Fibroblast of skin of right quadriceps (primary cell): ENCODE data around the gene SECTM1.
"Not testable (repeated sequence)": the region's sequence is repeated elsewhere in the genome, so short reads cannot be mapped to it uniquely, and the experiment has no call there.

Experiments used
- DNase-seq: peaks from one replicate; pipeline ENCODE4 v3.0.0-alpha.2; 2013

Gene SECTM1

DNA sequence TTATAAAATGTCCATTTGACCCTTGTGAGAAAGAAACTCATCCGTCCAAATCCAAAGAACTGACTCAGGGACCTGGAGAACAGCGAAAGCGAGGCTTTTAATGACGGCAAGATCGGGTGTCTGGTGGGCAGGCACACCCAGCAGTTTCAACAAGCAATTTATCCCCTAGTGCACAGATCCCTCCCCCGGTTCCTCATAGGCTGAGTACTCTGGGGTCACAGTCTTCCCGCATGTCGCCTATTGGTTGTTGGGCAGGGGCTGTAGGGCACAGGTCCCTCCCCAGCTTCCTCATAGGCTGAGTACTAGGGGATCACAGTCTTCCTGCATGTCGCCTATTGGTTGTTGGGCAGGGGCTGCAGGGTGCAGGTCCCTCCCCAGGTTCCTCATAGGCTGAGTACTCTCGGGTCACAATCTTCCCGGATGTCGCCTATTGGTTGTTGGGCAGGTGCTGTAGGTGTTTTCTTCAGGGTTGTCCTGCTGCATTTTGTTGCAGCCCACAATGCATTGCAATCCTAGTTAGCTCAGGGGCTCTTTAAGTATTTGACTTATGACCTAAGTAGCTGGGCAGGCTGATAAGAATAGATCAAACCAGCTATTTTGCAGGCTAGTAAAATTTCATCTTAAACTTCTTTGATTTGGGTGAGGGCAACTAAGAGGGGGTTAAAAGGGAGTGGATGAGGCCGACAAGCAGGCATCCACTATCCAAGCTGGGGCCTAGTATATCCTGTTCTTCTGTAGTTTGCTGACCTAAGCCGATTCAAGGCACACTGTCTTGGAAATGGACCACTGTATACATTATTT is 34.4 kb upstream of the SECTM1 start:
- no peak for DNase-seq

DNA sequence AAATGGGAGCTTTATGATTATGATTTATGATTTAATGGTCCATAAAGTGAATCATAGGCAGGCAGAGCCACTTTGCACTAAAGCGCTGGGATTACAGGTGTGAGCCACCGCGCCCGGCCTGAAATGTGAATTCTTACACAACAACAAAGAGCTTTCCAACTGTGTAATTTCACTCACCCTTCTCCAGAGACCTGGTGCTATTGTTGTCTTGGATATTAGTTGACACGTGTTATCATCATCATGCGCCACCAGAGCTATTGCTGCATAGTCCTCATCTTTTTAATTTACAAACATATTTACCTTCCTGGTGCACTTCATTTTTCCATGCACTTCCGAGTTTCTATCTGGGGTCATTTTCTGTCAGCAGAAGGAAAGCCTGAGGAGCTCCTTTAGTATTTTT is 33.2 kb upstream of the SECTM1 start:
- no peak for DNase-seq

DNA sequence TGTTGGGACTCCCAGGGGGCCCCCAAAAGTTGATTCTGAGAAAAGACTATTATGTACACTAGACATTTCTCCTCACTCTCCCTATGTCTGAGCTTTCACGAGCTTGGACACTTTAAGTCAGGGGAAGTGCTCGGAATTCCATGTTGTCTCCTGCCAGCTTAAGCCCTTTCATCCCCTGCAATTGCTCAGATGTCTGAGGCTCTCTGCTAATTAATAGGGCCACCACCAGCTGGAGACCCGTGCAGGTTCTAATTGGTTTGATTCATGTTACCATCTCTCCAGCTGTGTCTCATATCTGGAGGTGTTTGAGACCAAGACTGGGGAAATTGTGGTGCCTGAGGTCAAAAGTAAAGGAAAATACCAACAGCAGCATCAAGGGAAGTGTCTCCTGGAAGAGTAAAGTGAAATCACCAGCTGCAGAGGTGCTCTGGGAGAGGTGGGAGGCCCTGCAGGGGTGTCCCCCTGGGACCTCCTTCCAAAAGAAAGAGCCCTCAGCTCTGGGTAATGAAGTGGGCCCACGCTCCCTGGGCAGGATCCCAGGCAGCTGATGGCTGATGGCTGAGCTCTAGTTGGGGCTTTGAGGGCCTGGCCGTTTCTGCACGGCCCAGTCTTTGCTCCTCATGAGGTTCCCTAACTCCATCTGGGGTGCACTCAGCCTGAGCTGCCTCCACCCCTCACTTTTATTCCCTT is 32.2 kb upstream of the SECTM1 start:
- DNase-seq = no peak

GRCh38 chr17:82361885-82362633 is 28.5 kb upstream of the SECTM1 start:
- no peak for DNase-seq

DNA sequence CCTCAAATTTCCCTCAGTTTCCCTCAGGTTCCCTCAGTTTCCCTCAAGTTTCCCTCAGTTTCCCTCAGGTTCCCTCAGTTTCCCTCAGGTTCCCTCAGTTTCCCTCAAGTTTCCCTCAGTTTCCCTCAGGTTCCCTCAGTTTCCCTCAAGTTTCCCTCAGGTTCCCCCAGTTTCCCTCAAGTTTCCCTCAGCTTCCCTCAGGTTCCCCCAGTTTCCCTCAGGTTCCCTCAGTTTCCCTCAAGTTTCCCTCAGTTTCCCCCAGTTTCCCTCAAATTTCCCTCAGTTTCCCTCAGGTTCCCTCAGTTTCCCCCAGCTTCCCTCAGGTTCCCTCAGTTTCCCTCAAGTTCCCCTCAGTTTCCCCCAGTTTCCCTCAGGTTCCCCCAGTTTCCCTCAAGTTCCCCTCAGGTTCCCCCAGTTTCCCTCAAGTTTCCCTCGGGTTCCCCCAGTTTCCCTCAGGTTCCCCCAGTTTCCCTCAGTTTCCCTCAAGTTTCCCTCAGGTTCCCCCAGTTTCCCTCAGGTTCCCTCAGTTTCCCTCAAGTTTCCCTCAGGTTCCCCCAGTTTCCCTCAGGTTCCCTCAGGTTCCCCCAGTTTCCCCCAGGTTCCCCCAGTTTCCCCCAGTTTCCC is 26.0 kb upstream of the SECTM1 start:
- DNase-seq = not testable (repeated sequence)

- DNase-seq = peak; percentile 9
Measured at GRCh38 chr17:82358465-82359350, 25.1 kb upstream of the SECTM1 start, which contains the start of gene TEX19. TSS of gene TEX19 (plus strand) at chr17:82359247. CDS start at chr17:82362151, 2,904 bp downstream.

- DNase-seq = no peak
Measured at GRCh38 chr17:82357394-82357793, 23.8 kb upstream of the SECTM1 start.

- no peak for DNase-seq
Measured at GRCh38 chr17:82356845-82357355, 23.3 kb upstream of the SECTM1 start.

DNA sequence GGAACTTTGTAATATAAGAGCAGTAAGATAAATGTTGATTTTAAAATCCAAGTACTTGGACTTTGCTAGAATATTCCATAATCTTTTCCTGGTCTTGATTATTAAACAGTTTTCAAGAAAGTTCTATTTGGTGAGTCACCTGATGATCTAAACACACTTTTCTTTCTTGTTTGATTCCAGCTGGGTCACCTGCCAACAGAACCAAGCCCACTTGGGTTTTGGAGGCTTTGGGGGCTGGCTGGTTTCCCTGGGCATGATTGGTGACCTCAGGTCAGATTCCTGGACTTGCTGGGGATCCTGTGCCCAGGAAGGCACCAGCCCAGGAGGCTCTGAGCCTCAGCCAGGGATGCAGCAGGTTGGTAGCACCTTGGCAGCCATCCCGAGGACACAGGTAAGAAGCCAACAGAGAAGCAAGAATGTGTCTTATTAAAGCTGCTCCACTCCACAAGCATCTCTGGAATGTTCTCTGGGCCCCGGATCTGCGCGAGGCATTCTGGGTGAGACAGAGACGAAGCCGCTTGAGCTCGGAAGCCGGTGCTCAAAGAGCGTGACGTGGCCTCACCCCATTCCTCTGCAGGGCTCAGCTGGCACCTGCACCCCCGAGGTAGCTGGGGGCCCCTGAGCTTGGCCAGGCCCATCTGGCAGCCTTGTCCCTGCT is 22.3 kb upstream of the SECTM1 start:
- peak; percentile 32 for DNase-seq

- no peak for DNase-seq
Measured at GRCh38 chr17:82354804-82355308, 21.3 kb upstream of the SECTM1 start.

DNA sequence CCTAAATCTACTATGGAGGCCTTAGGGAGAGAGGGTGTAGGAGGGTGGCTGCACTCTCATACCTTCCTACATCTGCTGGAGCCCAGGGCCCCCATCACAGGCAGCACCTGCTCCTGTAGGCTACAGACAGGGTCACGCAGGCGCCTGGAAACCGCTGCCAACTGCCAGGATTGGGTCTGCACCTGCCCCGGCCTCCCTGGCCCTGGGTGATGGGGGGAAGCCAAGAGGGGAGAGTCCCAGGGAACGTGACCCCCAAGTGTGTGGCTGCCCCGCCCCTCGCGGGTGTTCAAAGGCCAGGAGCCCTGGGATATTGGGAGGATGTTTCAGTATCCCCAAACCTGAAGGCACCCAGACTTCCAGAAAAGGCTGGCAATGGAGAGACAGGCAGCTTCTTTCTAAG is 19.9 kb upstream of the SECTM1 start:
- DNase-seq = no peak

GRCh38 chr17:82351713-82352488 is 18.3 kb upstream of the SECTM1 start:
- peak; percentile 73 for DNase-seq

GRCh38 chr17:82351254-82351712 is 17.7 kb upstream of the SECTM1 start:
- DNase-seq = no peak

- no peak for DNase-seq
Measured at GRCh38 chr17:82350182-82351030, 16.8 kb upstream of the SECTM1 start.

DNA sequence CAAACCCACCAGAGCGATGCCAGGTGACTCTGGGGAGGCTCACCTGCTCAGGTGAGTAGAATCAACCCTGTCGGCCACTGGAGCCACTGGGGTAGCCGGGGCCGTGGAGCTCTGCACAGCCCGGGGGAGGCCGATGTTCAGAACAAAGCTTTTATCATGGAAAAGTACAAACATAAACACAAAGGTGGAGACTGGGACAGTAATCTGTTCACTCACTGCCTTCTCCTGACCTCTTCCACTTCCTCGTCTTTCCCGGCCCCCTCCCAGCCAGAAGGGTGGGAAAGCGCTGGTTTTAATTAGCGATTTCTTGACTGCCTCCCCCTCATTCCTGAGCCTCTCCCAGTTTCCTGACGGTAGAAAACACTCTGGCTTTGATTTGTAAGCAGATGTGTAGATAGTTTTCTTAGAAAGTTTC is 15.7 kb upstream of the SECTM1 start:
- peak; percentile 77 for DNase-seq

- DNase-seq = no peak
Measured at GRCh38 chr17:82348866-82349265, 15.3 kb upstream of the SECTM1 start.

DNA sequence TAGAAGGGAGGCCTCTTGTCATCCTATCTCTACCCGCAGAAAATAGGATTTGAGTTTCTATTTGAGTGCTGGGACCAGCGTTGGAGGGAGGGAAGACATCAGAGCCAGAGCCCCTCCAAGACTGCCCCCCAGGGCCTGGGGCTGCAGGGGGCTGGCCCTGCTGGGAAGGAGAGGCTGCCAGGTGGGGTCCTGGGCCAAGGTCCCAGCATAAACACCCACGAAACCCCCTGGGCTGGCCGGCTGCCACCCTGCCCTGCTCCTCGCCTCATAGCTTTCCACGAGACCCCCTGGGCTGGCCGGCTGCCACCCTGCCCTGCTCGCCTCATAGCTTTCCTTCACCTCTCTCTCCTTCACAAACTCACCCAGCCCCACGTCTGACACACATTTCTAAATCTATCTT is 14.9 kb upstream of the SECTM1 start:
- no peak for DNase-seq

DNA sequence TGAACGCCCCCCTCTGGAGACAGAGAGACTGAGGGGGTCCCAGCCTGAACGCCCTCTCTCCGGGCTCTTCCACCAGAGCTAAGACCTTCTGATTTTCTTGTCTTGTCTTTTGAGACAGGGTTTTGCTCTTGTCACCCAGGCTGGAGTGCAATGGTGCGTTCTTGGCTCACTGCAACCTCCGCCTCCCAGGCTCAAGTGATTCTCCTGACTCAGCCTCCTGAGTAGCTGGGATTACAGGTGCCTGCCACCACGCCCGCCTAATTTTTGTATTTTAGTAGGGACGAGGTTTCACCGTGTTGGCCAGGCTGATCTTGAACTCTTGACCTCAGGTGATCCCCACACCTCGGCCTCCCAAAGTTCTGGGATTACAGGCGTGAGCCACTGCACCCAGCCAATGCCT is 14.4 kb upstream of the SECTM1 start:
- DNase-seq = not testable (repeated sequence)
